ENCODE measurements around the gene ADPRH. TPM values are rescaled to one million over a fixed set of nuclear protein-coding genes. Genes with fewer than 3 reads are reported as not detected.

The ADPRH gene
- total RNA-seq, 4 donors from 2014 or later: 0.35 to 5.0 (median 1.4) TPM

DNA sequence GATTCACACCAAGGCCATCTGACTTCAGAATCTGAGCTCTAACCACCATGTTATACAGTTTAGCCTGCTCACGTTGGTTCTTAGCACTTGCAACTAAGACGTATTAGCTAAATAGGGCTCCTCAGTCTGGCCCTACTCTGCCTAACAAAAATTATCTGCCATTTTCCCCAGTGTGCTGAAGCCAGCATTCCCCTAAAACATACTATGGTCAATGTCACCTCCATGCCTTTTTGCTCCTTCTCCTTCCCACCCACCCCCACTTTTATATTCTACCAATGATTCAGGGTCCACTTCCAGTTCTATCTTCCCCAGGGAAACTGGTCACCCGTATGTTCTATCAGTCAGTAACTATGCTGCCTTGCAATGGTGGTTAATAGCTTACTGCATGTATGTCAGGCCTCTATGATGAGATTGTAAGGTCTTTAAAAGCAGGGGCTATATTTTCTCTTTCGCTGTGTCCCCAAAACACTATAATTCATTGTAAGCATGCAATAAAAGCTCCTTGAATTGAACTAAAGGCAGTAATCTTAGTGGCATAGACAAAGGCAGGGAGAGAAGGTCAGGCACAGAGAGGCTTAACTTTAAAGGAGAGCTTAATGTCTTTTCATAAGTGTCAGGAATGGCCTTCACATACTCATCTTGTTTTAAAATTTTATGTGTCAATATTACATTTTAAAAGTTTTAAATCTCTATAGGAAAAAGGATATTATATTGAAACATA, 57.8 kb downstream of the ADPRH start:
- TF ChIP-seq POLR2A (IDR thresholded peaks at IDR 0.05): no peak
- TF ChIP-seq, protein P1, sequence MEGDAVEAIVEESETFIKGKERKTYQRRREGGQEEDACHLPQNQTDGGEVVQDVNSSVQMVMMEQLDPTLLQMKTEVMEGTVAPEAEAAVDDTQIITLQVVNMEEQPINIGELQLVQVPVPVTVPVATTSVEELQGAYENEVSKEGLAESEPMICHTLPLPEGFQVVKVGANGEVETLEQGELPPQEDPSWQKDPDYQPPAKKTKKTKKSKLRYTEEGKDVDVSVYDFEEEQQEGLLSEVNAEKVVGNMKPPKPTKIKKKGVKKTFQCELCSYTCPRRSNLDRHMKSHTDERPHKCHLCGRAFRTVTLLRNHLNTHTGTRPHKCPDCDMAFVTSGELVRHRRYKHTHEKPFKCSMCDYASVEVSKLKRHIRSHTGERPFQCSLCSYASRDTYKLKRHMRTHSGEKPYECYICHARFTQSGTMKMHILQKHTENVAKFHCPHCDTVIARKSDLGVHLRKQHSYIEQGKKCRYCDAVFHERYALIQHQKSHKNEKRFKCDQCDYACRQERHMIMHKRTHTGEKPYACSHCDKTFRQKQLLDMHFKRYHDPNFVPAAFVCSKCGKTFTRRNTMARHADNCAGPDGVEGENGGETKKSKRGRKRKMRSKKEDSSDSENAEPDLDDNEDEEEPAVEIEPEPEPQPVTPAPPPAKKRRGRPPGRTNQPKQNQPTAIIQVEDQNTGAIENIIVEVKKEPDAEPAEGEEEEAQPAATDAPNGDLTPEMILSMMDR (IDR thresholded peaks at IDR 0.05): no peak
- Histone ChIP-seq H3K4me3 (no peak overlapping the region), H3K36me3 (no peaks in the 10 kb centered on the region), H3K27me3 (no peaks in the 10 kb centered on the region), H3K9me3 (no peaks in the 10 kb centered on the region), H3K27ac (peak overlapping the region in 3 of 4 donors; percentile 37 to 80 (median 76)), H3K4me1 (no peaks in the 10 kb centered on the region)
- no peak for DNase-seq

DNA sequence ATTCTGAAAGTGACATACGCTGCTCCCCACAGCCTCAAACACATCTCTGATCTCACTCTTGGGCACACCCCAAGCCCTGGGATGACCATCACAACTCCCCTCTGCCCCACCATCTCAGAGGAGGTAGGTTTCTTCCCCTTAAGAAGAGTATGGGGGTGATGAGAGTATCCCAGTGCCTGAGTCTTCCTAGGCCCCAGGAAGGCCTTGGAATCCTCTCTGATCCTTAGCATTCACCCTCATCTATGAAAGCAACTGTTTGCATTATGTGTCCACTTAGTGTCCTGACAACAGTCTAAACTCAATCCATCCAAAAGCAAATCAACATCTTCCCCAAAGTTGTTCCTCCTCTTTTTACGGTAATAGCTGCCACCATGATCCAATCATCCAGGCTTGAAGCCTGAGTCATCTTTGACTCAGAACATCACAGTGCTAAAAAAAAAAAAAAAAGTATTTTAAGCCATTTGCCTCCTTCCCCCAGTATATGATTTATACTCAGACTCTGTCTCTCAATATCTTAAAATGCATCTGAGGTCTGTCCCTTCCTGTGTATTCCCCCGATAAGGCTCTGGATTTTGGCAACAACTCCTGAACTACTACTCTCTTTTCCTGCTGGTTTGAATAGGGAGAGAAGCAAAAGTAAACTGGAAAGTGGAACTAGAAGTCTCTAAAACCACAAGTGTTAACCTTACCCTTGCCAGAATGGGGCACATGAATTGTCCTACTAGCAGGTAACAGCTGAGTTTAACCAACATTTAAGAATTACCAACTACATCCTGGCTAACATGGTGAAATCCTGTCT, 58.6 kb downstream of the ADPRH start:
- Histone ChIP-seq H3K36me3 (no peaks in the 10 kb centered on the region), H3K27me3 (no peaks in the 10 kb centered on the region), H3K4me1 (no peaks in the 10 kb centered on the region), H3K27ac (peak overlapping the region; percentile 60 to 80 (median 70)), H3K4me3 (peak overlapping the region in 1 of 4 donors; percentile 9), H3K9me3 (no peaks in the 10 kb centered on the region)
- DNase-seq: no peak
- TF ChIP-seq POLR2A (IDR thresholded peaks at IDR 0.05): no peak
- TF ChIP-seq, protein P1 (IDR thresholded peaks at IDR 0.05): no peak

Other genes with a start within 250 kb of the ADPRH start
- gene TMEM39A, start 115.9 kb upstream of the ADPRH start, total RNA-seq: 10 to 100 TPM; 14.0 to 34.4 (median 25.0) TPM
- gene POGLUT1, start 110.5 kb upstream of the ADPRH start, total RNA-seq: 10 to 100 TPM; 10.7 to 21.2 (median 15.9) TPM
- gene TIMMDC1, start 80.9 kb upstream of the ADPRH start, total RNA-seq: 10 to 100 TPM; 29.7 to 59.4 (median 40.3) TPM
- gene CD80, start 19.9 kb upstream of the ADPRH start, total RNA-seq: 10 to 100 TPM in 1 of 4 donors, 1 to 10 TPM in 1, not detected in 2; 4.2 to 19.8 TPM
- 1 to 10 TPM in 1 of 4 donors, under 1 TPM in 2, not detected in 1; 0.70 to 4.1 (median 0.85) TPM for gene PLA1A, start 18.4 kb downstream of the ADPRH start, total RNA-seq
- 1 to 10 TPM; 3.0 to 8.3 (median 6.3) TPM for gene POPDC2, start 81.1 kb downstream of the ADPRH start, total RNA-seq
- 10 to 100 TPM; 30.9 to 57.8 (median 44.8) TPM for gene COX17, start 97.9 kb downstream of the ADPRH start, total RNA-seq
- 10 to 100 TPM in 1 of 4 donors, 1 to 10 TPM in 2, not detected in 1; 2.1 to 21.5 (median 6.2) TPM for gene CFAP91, start 123.5 kb downstream of the ADPRH start, total RNA-seq
- 100 to 1,000 TPM in 3 of 4 donors, 10 to 100 TPM in 1; 56.9 to 572 (median 406) TPM for gene NR1I2, start 202.6 kb downstream of the ADPRH start, total RNA-seq